ENCODE results near the gene GPRIN1.
"Not testable (repeated sequence)": the region's sequence is repeated elsewhere in the genome, so short reads cannot be mapped to it uniquely, and the experiment has no call there.

The GPRIN1 gene

GRCh38 chr5:176564002-176564401 lies 46.0 kb downstream of the GPRIN1 start:
- DNase-seq: peak; percentile 55

GRCh38 chr5:176562189-176562588 lies 47.8 kb downstream of the GPRIN1 start:
- no peak for DNase-seq

- no peak for DNase-seq
Observed at GRCh38 chr5:176561259-176561658, 48.7 kb downstream of the GPRIN1 start.

- no peak for DNase-seq
Observed at GRCh38 chr5:176560364-176560763, 49.6 kb downstream of the GPRIN1 start.

- DNase-seq: no peak
Observed at GRCh38 chr5:176559683-176560082, 50.3 kb downstream of the GPRIN1 start.

GRCh38 chr5:176557846-176558245 lies 52.1 kb downstream of the GPRIN1 start:
- no peak for DNase-seq

- DNase-seq: peak; percentile 63
Observed at GRCh38 chr5:176553260-176554085, 56.5 kb downstream of the GPRIN1 start.

- DNase-seq: no peak
Observed at GRCh38 chr5:176552332-176552869, 57.6 kb downstream of the GPRIN1 start.

- DNase-seq: not testable (repeated sequence)
Observed at GRCh38 chr5:176550937-176551336, 59.0 kb downstream of the GPRIN1 start.

- no peak for DNase-seq
Observed at GRCh38 chr5:176550275-176550831, 59.6 kb downstream of the GPRIN1 start.

GRCh38 chr5:176549871-176550270 lies 60.1 kb downstream of the GPRIN1 start:
- peak; percentile 46 for DNase-seq

- DNase-seq: peak; percentile 43
Observed at GRCh38 chr5:176548967-176549444, 61.0 kb downstream of the GPRIN1 start, which contains the start of gene CDHR2. Gene CDHR2, plus strand, starts transcription at chr5:176549342. Its CDS starts 16,011 bp downstream, at chr5:176565353.

GRCh38 chr5:176547802-176548201 lies 62.2 kb downstream of the GPRIN1 start:
- DNase-seq: no peak

Data from islet precursor cell (in vitro differentiated cells).